Fibroblast of skin of right quadriceps (primary cell): ENCODE data around the gene RGS16.
A peak's percentile ranks its signal among the peaks of the same experiment; 100 is the strongest.

Experiments used
- DNase-seq: peaks from one replicate; pipeline ENCODE4 v3.0.0-alpha.2; 2013

Gene RGS16

DNA sequence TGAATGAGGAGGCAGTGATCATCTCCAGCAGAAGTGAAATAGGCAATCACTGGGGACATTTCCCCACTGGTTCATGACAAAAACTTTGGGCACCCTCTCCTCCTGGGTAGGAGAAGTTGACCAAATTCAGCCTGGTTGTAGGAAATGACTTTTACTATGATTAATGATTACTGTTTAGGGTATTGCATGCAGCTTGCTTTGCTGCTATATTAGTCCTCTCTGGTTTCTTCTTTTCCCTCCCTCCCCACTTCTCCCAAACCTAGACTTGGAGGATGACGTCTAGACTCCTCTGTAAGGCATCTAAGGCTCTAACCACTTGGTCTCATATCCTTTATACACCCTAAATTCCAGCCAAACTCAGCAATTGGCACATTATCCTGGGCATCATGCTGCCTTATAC, 3.4 kb upstream of the RGS16 start:
- no peak for DNase-seq

- no peak for DNase-seq
Measured at GRCh38 chr1:182603646-182604174, 479 bp downstream of the RGS16 start.

- DNase-seq = peak; percentile 32
Measured at GRCh38 chr1:182602935-182603645, 1.1 kb downstream of the RGS16 start.

GRCh38 chr1:182601913-182602312, 2.3 kb downstream of the RGS16 start:
- DNase-seq = no peak

DNA sequence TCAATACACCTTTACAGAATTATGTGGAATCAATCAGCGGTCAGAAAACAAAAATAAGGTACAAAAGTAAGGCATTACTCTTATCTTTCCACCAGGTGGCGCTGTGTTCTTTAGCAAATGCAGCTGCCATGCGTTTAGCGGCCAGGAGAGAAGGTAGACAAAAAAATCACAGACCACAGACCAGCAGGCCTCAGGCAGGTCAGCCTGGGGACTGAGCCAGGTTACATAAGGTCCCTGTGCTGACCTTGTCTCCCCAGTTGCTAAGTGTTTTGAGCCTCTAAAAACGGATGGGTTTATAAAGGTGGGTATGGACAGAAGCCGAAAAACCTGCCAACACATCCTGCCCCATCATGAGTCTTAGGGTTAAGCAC, 2.8 kb downstream of the RGS16 start:
- DNase-seq = peak; percentile 70

DNA sequence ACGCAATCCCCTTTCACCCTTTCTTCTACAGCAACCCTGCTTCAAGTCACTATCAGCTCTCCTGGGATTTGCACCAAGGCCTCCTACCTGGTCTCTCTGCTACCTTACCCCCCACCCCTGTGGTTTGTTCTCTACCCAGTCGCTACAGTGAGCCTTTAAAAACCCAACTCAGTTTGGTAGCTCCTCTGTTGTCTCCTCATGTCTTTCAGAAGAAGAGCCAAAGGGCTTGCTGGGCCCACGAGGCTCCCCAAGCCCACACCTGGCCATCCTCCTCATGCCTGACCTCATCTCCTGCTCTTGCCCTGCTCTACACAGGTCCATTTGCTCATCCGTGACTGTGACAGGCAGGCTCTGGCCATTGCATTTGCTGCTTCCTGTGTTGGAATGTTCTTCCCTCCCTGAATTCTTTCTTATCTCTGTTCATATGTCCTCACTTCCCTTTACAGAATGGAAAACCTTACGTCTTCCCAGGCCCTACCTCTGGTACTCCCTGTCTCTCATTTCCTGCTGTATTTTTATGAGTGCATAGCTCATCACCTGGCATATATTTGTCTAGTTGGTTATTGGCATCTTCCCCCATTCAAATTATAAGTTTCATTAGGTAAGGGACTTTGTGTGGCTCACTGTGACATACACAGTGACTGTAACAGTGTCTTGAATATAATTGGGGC, 3.3 kb downstream of the RGS16 start:
- no peak for DNase-seq

GRCh38 chr1:182600036-182600713, 4.0 kb downstream of the RGS16 start:
- no peak for DNase-seq

DNA sequence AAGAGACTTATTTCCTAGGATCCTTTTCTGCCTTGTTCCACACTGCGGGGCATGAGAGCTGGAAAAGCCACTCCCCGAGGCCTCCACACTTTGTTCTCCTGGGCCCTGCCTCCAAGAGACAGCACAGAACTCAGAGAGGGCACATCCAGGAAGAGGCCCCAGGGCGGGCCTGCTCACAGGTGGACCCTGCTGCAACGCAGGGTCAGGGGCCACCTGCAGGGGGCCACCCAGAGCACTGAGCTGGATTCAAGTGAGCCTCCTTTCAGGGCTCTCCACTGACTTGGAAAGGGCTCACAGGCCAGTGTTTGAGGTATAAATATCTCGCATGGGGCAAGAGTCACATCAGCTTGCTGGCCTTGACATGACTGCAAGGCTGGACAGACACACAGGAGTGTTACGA, 4.8 kb downstream of the RGS16 start:
- DNase-seq = no peak

DNA sequence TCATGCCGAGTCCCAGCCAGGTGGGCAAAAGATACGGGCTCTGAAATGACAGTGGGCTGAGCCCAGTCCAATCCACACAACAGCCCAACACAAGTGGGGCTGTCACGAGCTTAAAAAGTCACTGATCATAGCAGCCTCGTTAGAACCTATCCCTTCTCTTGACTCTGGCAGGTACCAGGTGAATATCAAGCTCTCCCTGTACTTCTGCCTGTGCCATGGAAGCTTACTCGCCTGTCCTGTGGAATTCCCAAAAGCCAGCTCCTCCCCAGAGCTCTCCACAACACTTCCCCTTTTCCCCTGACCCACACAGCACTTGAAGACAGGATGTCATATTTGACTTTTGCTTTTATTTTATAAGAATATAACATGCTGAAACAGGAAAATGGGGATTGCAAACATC, 5.9 kb downstream of the RGS16 start:
- no peak for DNase-seq

DNA sequence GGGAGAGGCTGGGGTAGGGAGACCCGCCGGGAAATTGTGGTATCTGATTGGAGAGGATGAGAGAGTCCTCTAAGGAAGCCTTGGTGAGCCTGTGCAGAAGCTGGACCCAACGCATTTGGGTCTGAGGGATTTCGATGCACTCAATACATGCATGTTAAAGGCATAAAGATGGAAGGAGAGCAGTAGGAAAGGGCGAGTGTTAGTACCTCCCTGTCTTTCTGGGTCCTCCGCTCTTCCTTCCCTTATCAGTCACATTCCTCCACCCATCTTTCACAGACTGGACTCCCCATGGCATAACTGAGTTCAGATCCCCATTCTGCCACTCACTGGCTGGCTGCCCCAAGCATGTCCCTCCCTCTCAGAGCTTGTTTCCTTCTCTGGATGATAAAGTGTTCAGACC, 7.3 kb downstream of the RGS16 start:
- DNase-seq = no peak

GRCh38 chr1:182595641-182596240, 8.4 kb downstream of the RGS16 start:
- DNase-seq = peak; percentile 58

- DNase-seq = no peak
Measured at GRCh38 chr1:182589931-182590330, 14.3 kb downstream of the RGS16 start.

DNA sequence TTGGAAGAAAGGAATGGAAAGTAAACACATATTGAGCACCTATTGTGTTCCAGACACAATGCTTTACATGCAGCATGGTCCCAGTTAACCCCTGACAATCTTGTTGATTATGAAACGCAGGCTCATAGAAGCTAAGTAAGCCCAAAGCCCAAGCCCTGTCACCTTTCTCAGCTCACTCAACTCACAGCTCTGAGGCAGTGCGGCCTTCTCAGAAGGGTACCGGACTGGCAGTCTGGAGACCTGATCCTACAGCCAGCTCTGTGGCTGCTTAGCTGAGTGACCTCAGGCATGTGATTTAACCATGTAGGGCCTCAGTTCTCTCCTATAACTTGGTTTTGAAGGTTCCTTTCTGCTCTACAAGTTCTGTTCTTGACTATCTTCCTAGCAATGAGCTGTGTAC, 14.7 kb downstream of the RGS16 start:
- no peak for DNase-seq

DNA sequence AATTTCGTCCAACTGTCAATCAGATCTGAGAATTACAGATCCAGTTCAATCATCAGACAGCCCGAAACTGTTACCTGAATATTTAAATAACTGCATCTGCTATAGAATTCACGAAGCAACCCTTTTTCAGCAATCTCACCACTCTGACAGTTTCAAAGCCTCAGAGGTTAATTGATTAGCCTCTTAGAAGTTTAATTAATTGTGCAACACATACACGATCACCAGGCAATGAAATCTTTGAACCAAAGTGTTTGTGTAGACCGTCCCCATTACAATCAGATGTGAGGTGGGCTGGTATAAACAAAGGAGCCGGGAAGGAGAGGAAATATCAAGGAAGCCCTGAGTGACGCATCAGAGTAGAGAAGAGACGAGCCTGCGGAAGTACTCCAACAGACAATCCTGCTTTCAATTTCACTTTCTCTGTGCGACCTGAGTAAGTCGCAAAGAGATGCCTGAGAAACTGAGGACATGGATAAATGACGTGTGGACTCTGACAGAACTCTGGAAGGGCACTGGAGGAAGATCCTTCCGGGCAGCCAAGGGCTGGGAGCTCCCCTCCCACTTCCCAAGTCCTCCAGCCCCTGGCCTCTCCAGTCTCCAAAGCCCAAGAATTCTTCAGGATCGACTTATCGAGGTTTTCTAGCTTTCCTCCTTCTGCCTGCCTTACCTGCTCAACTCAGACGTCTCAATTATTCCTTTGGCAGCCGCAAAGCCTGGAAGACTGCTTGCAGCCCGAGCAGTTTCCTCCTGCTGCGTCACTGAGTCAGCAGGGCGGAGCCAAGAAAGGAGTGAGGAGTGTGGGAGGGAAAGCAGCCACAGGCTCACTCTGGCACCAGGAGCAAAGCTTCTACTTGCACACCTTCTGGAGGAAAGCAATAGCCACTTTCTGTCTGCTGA, 15.4 kb downstream of the RGS16 start, which contains the start of gene RNASEL:
Gene RNASEL (minus strand): TSS at position 757 of the 897 bp plus-strand sequence. CDS start 2,450 bp downstream, outside the sequence.
- DNase-seq = peak; percentile 52

GRCh38 chr1:182587666-182588499, 16.3 kb downstream of the RGS16 start:
- no peak for DNase-seq

- no peak for DNase-seq
Measured at GRCh38 chr1:182587093-182587492, 17.1 kb downstream of the RGS16 start.

DNA sequence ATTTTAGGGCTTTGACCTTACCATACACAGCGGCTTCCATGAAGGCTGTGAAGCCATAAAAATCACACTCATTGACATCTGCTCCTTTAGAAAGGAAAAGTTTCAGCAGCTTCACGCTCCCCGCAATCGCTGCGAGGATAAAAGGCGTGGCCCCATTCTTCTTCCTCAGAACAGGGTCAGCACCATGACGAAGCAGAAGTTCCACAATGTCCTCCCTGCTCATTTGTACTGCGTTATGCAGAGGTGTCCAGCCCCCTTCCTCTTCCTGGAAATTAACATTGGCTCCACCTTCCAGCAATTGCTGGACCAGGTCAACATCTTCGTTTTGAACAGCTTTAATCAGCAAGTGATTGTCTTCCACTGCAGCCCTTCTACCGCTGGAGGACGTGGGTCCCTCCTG, 17.8 kb downstream of the RGS16 start:
- DNase-seq = no peak

DNA sequence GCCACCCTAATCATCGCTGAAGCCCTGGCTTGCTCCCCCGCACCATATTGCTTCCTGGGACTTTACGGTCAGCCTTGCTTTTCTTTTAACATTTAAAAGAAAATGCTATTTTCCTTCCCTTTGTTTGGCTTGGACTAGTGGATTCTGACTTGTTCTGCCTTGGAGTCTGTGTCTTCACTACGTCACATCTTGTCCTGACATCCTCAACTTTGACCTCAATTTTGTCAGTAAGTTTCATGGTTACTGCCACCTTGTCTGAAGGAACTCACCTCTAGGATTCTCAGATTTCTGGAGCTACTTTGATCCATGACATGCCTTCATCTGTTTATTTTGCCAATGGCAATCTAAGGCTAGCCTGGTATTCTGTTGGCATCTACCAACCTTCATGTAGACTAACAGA, 19.4 kb downstream of the RGS16 start:
- no peak for DNase-seq

DNA sequence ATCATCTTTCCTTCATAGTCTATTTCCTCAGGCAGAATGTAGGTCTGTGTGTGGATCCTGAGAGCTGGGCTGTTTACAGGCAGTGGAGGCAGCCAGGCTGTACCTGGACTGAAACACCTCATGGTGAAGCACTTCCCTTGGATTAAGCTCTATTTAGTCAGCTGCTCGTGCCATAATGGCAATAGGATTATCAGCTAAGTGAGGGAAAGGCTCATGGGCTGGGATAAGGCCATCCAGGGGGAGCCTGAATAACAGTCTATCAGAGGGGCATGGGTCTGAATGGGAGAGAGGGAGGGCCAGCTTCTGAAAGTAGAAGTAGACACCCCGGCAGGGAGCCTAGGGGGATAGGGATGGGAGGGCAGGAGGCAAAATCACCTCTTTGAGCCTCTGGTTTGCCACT, 23.5 kb downstream of the RGS16 start:
- no peak for DNase-seq

DNA sequence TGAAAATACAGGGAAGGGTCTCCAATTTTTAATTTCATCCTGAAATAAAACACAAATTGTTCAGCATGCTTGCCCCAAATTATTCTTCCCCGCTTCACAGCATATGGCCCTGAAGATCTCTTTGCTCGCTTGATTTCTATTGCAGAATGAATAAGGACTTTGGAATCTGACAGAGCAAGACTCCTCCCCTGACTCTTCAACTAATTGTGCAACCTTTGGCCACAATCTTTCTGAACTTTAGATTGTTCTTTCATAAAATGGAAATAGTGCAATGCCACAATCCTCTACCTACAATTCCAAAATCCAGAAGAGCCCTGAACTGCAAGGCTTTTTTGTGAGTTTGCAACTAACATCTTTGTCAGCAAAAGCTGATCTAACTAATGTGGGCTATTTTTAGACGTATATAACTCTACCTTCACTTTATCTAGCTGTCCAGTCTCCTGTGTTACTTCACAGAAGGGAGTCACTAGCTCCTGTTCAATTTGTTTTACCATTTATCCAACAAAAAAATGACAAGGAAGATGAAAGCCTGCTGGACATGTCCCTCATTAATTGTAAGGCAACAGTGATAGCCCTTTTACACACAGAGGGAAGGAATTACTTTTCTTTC, 28.5 kb downstream of the RGS16 start:
- DNase-seq = peak; percentile 42

DNA sequence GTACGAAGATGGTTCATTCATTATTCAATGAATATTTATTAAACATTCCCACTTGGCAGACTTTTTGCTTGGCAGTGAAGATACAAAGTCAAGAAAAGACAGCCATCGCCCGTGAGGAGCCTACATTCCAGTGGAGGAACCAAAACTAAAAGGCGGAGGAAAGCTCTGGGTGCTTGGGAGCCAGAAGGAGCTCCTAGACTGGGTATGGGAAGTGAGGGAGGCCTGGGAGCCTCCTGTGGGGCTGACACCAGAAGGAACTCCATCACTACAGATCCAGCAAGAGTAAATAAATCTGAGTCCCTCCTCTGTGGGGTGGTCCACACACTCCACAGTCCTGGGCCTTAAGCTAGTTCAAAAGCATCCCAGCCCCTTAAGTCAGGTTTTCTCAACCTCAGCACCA, 30.0 kb downstream of the RGS16 start:
- no peak for DNase-seq
